G401 (cell line): ENCODE measurements around the gene CERT1. TPM values are rescaled to one million over a fixed set of nuclear protein-coding genes. Genes with fewer than 3 reads are reported as not detected.
"Not testable (repeated sequence)": the region's sequence is repeated elsewhere in the genome, so short reads cannot be mapped to it uniquely, and the experiment has no call there.

Source experiments
- DNase-seq: peaks from one replicate; pipeline ENCODE4 v3.0.0-alpha.2; 2015; ENCODE audit warnings: low spot score
- in situ Hi-C: cut with HindIII; loops from 2 replicates; pipeline ENCODE4 v1.10.0; 2016; ENCODE audit warnings: low sequenced_read_pairs, mixed read lengths
- total RNA-seq: library from RNA; depleted of rRNA; stranded (reverse); fragments of >200 nt; shearing (Covaris generic); gene quantifications from 2 replicates; pipeline ENCODE4 v1.2.3, GENCODE V29; 2014; rRNA removed

Gene CERT1, protein sequence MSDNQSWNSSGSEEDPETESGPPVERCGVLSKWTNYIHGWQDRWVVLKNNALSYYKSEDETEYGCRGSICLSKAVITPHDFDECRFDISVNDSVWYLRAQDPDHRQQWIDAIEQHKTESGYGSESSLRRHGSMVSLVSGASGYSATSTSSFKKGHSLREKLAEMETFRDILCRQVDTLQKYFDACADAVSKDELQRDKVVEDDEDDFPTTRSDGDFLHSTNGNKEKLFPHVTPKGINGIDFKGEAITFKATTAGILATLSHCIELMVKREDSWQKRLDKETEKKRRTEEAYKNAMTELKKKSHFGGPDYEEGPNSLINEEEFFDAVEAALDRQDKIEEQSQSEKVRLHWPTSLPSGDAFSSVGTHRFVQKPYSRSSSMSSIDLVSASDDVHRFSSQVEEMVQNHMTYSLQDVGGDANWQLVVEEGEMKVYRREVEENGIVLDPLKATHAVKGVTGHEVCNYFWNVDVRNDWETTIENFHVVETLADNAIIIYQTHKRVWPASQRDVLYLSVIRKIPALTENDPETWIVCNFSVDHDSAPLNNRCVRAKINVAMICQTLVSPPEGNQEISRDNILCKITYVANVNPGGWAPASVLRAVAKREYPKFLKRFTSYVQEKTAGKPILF
- 49.4 and 52.5 TPM in 2 replicates for total RNA-seq

- in situ Hi-C loops, result no loop called here
- peak; percentile 99 for DNase-seq
These were observed at the start of gene CERT1, which contains the start of gene POLK for GRCh38 chr5:75511435-75512382. CERT1 (minus strand) TSS chr5:75511629; CDS start chr5:75511207, 422 bp downstream. POLK (plus strand) TSS chr5:75511891.

DNA sequence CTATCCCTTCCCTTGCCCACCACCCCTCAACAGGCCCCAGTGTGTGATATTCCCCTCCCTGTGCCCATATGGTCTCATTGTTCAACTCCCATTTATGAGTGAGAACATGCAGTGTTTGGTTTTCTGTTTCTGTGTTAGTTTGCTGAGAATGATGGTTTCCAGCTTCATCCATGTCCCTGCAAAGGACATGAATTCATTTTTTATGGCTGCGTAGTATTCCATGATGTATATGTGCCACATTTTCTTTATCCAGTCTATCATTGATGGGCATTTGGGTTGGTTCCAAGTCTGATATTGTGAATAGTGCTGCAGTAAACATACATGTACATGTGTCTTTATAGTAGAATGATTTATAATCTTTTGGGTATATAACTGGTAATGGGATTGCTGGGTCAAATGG lies 49.2 kb upstream of the CERT1 start:
- in situ Hi-C loops, DNase-seq: not testable (repeated sequence)

GRCh38 chr5:75558981-75559632 lies 47.7 kb upstream of the CERT1 start:
- in situ Hi-C loops, result no loop called here
- no peak for DNase-seq

DNA sequence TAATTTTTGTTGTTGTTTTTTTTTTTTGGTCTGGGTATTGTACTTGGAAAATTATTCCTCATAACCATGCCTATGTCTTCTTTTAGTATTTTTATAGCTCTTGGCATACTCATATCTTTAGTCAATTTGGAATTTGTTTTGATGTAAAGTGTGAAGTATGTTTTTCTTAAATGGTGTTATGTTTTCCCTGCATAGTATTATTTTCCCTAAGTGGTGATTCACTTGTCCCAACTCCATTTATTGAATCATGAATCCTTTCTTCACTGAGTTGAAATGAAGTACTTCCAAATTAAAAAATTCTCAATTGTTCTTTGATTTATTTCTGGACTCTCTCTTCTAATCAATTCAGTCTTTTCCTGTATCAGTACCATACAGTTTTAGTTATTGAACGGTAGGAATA lies 46.8 kb upstream of the CERT1 start:
- in situ Hi-C loops, result no loop called here
- DNase-seq, result no peak

- in situ Hi-C loops, result no loop called here
- DNase-seq, result no peak
These were observed 41.9 kb upstream of the CERT1 start for GRCh38 chr5:75553358-75553757.

DNA sequence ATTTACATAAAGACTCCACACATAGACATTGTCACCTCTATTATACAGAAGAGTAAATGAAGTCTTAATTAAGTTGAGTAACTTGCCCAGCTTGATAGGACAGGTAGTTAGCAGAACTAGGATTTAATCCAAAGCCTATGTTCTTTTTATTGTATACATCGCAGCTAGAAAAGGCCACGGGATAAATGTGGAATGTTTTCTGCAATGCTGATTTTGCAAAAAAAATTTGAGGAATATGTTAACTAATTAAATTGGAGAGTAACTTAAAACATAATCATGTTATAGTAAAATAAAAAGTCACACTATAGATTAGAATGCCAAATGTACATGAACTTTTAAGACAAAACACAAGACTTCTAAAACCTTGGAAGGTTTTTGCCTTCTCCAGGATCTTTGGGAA lies 41.3 kb upstream of the CERT1 start:
- in situ Hi-C loops, result no loop called here
- no peak for DNase-seq

DNA sequence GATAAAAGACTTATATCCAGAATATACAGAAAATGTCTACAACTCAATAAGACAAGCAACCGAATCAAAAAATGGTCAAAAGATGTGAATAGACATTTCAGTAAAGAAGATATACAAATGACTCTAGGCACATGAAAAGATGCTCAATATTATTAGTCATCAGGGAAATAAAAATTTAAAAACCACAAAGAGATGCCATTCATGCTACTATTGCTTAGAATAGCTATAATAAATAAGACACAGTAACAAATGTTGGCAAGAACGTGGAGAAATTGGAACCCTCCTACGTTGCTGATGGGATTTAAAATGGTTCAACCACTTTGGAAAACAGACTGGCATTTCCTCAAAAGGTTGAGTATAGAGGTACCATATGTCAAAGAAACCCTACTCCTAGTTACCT lies 40.0 kb upstream of the CERT1 start:
- no peak for DNase-seq

GRCh38 chr5:75550597-75550996 lies 39.2 kb upstream of the CERT1 start:
- DNase-seq, result no peak
- in situ Hi-C loops, result no loop called here

More for the DNA sequence above, 40.0 kb upstream of the CERT1 start:
- in situ Hi-C loops, result no loop called here

GRCh38 chr5:75547812-75548211 lies 36.4 kb upstream of the CERT1 start:
- in situ Hi-C loops, result no loop called here
- no peak for DNase-seq

DNA sequence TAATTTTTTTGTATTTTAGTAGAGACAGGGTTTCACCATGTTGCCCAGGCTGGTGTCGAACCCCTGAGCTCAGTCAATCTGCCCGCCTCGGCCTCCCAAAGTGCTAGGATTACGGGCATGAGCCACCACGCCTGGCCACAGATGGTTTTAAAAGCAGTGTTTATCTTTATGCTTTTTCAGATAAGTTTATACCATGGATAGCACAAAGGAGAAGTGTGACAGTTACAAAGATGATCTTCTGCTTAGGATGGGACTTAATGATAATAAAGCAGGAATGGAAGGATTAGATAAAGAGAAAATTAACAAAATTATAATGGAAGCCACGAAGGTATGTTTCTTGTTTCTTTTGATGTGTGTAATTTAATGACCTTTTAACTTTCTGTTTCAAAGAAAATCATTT lies 35.4 kb upstream of the CERT1 start:
- no peak for DNase-seq

DNA sequence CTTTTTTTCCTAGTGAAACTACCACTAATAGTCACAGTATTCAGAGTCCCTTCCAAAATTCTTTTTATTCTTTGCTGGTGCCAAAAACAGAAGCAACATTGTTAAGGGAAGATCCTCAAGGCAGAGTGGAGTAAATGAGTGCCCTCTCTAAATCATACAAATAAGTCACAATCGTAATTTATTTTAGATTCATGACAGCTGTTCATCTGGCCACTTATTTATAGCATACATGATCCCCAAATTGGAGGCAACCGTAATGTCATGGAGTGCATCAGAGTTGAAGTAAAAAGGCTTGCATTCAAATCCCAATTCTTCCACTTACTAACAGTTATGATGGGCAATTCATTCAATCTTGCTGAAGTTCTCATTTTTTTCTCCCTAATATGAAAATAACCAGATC lies 33.7 kb upstream of the CERT1 start:
- in situ Hi-C loops, result no loop called here
- DNase-seq, result no peak

More for the DNA sequence above, 35.4 kb upstream of the CERT1 start:
- in situ Hi-C loops, result no loop called here

- DNase-seq, result no peak
- in situ Hi-C loops, result no loop called here
These were observed 26.8 kb upstream of the CERT1 start for GRCh38 chr5:75538211-75538610.

- no peak for DNase-seq
- in situ Hi-C loops, result no loop called here
These were observed 25.4 kb upstream of the CERT1 start for GRCh38 chr5:75536694-75537360.

DNA sequence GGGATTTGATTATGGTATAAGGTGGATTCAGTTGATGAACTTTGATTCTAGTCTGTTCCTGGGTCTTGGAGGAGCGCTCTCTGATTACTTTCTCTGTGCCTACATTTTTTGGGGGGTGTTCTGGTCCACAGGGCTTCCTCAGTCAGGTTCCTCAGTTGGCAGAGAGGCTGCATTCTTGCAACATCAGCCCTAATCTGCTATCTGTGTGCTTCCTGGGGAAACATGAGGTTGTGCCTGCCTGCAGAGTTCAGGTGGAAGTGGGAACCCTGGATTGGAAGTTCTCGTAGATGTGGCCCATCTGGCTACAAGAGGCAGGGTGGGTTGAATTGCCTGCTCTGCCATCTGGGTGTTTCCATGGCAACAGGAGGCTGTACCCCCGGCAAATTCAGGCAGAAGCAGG lies 24.7 kb upstream of the CERT1 start:
- DNase-seq, result no peak
- in situ Hi-C loops, result no loop called here

DNA sequence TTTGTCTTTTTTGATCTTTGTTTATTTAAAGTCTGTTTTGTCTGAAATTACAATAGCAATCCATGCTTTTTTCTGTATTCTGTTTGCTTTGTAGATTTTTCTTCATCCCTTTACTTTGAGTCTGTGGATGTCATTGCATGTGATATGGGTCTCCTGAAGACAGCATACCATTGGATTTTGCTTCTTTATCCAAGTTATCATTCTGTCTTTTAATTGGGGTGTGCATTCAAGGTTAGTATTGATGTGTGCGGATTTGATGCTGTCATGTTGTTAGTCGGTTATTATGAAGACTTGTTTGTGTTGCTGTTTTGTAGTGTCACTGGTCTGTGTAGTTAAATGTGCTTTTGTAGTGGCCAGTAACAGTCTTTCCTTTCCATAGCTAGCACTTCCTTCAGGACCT lies 23.3 kb upstream of the CERT1 start:
- no peak for DNase-seq
- in situ Hi-C loops, result no loop called here

DNA sequence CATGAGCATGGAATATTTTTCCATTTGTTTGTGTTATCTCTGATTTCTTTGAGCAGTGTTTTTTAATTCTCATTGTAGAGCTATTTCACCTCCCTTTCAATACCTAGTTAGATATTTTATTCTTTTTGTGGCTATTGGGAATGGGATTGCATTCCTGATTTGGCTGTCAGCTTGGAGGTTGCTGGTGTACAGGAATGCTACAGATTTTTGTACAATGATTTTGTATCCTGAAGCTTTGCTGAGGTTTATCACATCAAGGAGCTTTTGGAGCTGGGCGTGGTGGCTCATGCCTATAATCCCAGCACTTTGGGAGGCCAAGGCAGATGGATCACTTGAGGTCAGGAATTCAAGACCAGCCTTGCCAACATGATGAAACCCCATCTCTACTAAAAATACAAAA lies 22.3 kb upstream of the CERT1 start:
- in situ Hi-C loops, DNase-seq: not testable (repeated sequence)

DNA sequence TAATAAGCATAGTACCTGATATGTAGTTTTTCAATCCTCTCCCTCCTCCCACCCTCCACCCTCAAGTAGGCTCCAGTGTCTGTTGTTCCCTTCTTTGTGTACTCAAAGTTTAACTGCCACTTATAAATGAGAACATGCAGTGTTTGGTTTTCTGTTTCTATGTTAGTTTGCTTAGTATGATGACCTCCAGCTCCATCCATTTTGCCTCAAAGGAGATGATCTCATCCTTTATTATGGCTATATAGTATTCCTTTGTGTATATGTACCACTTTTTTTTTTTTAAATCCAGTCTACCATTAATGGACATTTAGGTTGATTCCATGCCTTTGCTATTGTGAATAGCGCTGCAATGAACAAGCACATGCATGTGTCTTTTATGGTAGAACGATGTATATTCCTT lies 20.8 kb upstream of the CERT1 start:
- no peak for DNase-seq
- in situ Hi-C loops, result no loop called here

DNA sequence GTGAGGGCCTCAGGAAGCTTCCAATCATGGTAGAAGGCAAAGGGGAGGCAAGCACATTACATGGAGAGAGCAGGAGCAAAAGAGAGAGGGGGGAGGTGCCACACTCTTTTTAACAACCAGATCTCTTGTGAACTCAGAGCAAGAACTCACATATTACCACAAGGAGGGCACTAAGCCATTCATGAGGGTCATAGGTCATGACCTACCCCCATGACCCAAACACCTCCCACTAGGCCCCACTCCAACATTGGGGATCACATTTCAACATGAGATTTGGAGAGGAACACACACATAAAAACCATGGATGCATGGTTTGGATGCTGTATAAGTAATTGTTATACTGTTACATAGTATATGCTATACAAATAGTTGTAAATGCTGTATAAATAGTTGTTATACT lies 17.8 kb upstream of the CERT1 start:
- in situ Hi-C loops, result no loop called here
- no peak for DNase-seq

DNA sequence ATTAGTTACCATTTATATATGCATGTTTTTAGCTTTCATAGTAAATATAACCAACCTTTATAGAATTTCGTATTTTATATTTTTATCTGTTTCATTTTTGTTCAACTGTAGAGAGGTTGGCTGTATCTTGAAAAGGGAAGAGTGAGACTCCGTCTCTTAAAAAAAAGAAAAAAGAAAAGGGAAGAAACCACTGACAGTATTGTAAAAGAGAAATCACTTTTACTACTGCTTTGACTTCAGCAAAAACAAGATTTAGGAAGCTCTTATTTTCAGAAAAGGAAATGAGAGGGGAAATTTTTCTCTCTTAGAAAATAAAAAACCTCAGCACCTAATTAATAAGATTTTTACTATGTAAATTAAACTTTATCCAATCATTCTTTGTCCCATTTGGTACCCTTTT lies 14.6 kb upstream of the CERT1 start:
- in situ Hi-C loops, result no loop called here
- no peak for DNase-seq
